HepG2 (cell line): ENCODE results near the gene PLD2. TPM values are rescaled to one million over a fixed set of nuclear protein-coding genes. Genes with fewer than 3 reads are reported as not detected.

ENCODE experiments used
- ARHGAP35 ChIP-seq: sonication (generic); formaldehyde crosslinking; IDR thresholded peaks from 2 replicates; pipeline ENCODE4 v1.9.0; 2022; ENCODE audit warnings: mild to moderate bottlenecking, inconsistent platforms, moderate library complexity, missing genetic modification reagents, borderline replicate concordance
- ETS1 ChIP-seq: sonication (generic); formaldehyde crosslinking; IDR thresholded peaks from 2 replicates; pipeline ENCODE4 v1.4.0; 2020; ENCODE audit warnings: missing genetic modification reagents
- HNRNPH1 ChIP-seq: fragments of 200-400 bp; formaldehyde crosslinking; optimal IDR thresholded peaks from 2 replicates; pipeline ENCODE3; 2017; ENCODE audit warnings: mild to moderate bottlenecking, low read depth, low read length
- HOXA5 ChIP-seq: sonication (generic); formaldehyde crosslinking; IDR thresholded peaks from 2 replicates; pipeline ENCODE4 v1.4.0; 2020; ENCODE audit warnings: missing genetic modification reagents
- POLR2AphosphoS2 ChIP-seq: IDR thresholded peaks from 2 replicates; pipeline ENCODE4 v1.6.1; 2011; ENCODE audit warnings: low read depth, low read length, improper control_type of control experiment
- RBFOX2 ChIP-seq: fragments of 200-400 bp; formaldehyde crosslinking; IDR thresholded peaks from 2 replicates; pipeline ENCODE4 v1.6.1; 2017; ENCODE audit warnings: low read depth, mild to moderate bottlenecking, low read length
- SMAD1 ChIP-seq: sonication (generic); formaldehyde crosslinking; IDR thresholded peaks from 2 replicates; pipeline ENCODE4 v1.4.0; 2020; ENCODE audit warnings: missing genetic modification reagents, low read depth, mild to moderate bottlenecking, borderline replicate concordance
- SMC3 ChIP-seq: IDR thresholded peaks from 2 replicates; pipeline ENCODE4 v1.6.1; 2011; ENCODE audit warnings: low read length, improper control_type of control experiment
- ZBTB1 ChIP-seq: sonication (generic); formaldehyde crosslinking; IDR thresholded peaks from 2 replicates; pipeline ENCODE4 v1.4.0; 2020; ENCODE audit warnings: missing genetic modification reagents, borderline replicate concordance
- ZBTB7A ChIP-seq: sonication (generic); formaldehyde crosslinking; IDR thresholded peaks from 2 replicates; pipeline ENCODE4 v1.8.0; 2022; ENCODE audit warnings: mild to moderate bottlenecking, missing genetic modification reagents
- ZC3H13 ChIP-seq: sonication (generic); formaldehyde crosslinking; IDR thresholded peaks from 2 replicates; pipeline ENCODE4 v1.8.1; 2023; ENCODE audit warnings: mild to moderate bottlenecking, missing genetic modification reagents, moderate library complexity
- ZFP36L1 ChIP-seq: sonication (generic); formaldehyde crosslinking; IDR thresholded peaks from 2 replicates; pipeline ENCODE4 v1.8.0; 2022; ENCODE audit warnings: mild to moderate bottlenecking, missing genetic modification reagents, moderate library complexity
- ZNF296 ChIP-seq: sonication (generic); formaldehyde crosslinking; conservative IDR thresholded peaks from 2 replicates; pipeline ENCODE4 v1.5.0; 2020; ENCODE audit warnings: mild to moderate bottlenecking, missing genetic modification reagents
- ZNF619 ChIP-seq: sonication (generic); formaldehyde crosslinking; IDR thresholded peaks from 2 replicates; pipeline ENCODE4 v1.4.0; 2020; ENCODE audit warnings: mild to moderate bottlenecking, missing genetic modification reagents
- ZNF7 ChIP-seq: IDR thresholded peaks from 2 replicates; pipeline ENCODE4 v1.6.1; 2016; ENCODE audit warnings: missing biosample characterization, missing genetic modification reagents
- ZNF75D ChIP-seq: sonication (generic); formaldehyde crosslinking; IDR thresholded peaks from 2 replicates; pipeline ENCODE4 v1.8.1; 2023; ENCODE audit warnings: missing genetic modification reagents, mild to moderate bottlenecking, borderline replicate concordance
- ZNF780A ChIP-seq: sonication (generic); formaldehyde crosslinking; IDR thresholded peaks from 2 replicates; pipeline ENCODE4 v1.8.0; 2022; ENCODE audit warnings: mild to moderate bottlenecking, missing genetic modification reagents, moderate library complexity
- ZNF879 ChIP-seq: sonication (generic); formaldehyde crosslinking; IDR thresholded peaks from 2 replicates; pipeline ENCODE4 v1.8.1; 2023; ENCODE audit warnings: missing genetic modification reagents
- ZNF883 ChIP-seq: sonication (generic); formaldehyde crosslinking; IDR thresholded peaks from 2 replicates; pipeline ENCODE4 v1.5.1; 2020; ENCODE audit warnings: mild to moderate bottlenecking, missing genetic modification reagents; ENCODE audit errors: not compliant biosample characterization
- polyA plus RNA-seq, 8 experiments: library from polyadenylated mRNA; depleted of rRNA in 3 of 8; stranded (reverse) in 7 of 8; unstranded in 1 of 8; fragments of >200 nt; fragmentation: Illumina TruSeq in 4 of 8; extraction: Trizol in 4 of 8; gene quantifications; 2 replicates each; pipeline versions ENCODE4 v1.2.1 to v1.2.3, GENCODE V29; 2011 to 2016; ENCODE audit warnings: low read depth in 4 of 8, missing spikeins in 1 of 8, mixed read lengths in 1 of 8; ENCODE audit not compliant: insufficient read depth in 1 of 8
- total RNA-seq, 5 experiments: library from RNA; depleted of rRNA; stranded (reverse); fragments of >200 nt; fragmentation: Illumina TruSeq; extraction: Trizol; gene quantifications; 2 replicates each; pipeline ENCODE4 v1.2.3, GENCODE V29; 2016; ENCODE audit warnings: low read depth in 1 of 5

The PLD2 gene
- total and polyA plus RNA-seq, 2 of the 13 experiments (the other 11 are each of a cell fraction or from before 2014, with no cell fraction given), result 13.4 to 29.7 TPM

GRCh38 chr17:4785311-4786105 lies 21.4 kb upstream of the PLD2 start (continued):
- TF ChIP-seq RBFOX2, result peak; percentile 64
- TF ChIP-seq ZBTB7A (CRISPR knock-in tag), result no peak
- TF ChIP-seq HOXA5 (CRISPR knock-in tag), result no peak
- no peak for TF ChIP-seq ZNF7 (CRISPR knock-in tag)
- no peak for TF ChIP-seq ARHGAP35 (CRISPR knock-in tag)
- TF ChIP-seq ZNF780A (CRISPR knock-in tag), result no peak
- TF ChIP-seq SMAD1, result no peak
- no peak for TF ChIP-seq ZNF883 (CRISPR knock-in tag)
- no peak for TF ChIP-seq HNRNPH1
- TF ChIP-seq ZNF619 (CRISPR knock-in tag), result no peak
- TF ChIP-seq ZBTB1, result no peak
- no peak for TF ChIP-seq SMC3
- TF ChIP-seq ZC3H13, result 0 out of 2 replicates have a peak, but pooled peaks have one; percentile 35
- no peak for TF ChIP-seq ZNF296 (CRISPR knock-in tag)
- TF ChIP-seq ETS1 (CRISPR knock-in tag), result no peak
- no peak for TF ChIP-seq ZNF879 (CRISPR knock-in tag)
- no peak for TF ChIP-seq POLR2AphosphoS2
- TF ChIP-seq ZFP36L1 (CRISPR knock-in tag), result no peak
- TF ChIP-seq ZNF75D (CRISPR knock-in tag), result no peak
